ENCODE results near the gene IGSF22. TPM values are rescaled to one million over a fixed set of nuclear protein-coding genes. Genes with fewer than 3 reads are reported as not detected.

Gene IGSF22
- total and polyA plus RNA-seq, 9 donors, result 0.11 to 1.5 (median 1.0) TPM; not detected in 1

GRCh38 chr11:18706330-18707243 lies 19.4 kb downstream of the IGSF22 start:
- peak overlapping the region; percentile 31 to 52 for H3K27ac ChIP-seq
- peak overlapping the region; percentile 71 for H3K4me3 ChIP-seq
- WGBS, 3 donors, result 5 to 18% (median 7%) methylated on average over 34 of the region's 34 CpGs
- TF ChIP-seq EP300 (IDR thresholded peaks at IDR 0.05) (no peak), CTCF (IDR thresholded peaks at IDR 0.05) (no peak), POLR2A (IDR thresholded peaks at IDR 0.05) (no peak)
- H3K27me3 ChIP-seq, result no peaks in the 10 kb centered on the region
- intact Hi-C loops (cut with DNase I), result loop anchor here in 1 of 4 donors (10.0 kb wide), 1 partner anchor 72 kb away; the partner anchor contains the start of gene SPTY2D1
- no peaks in the 10 kb centered on the region for H3K9me3 ChIP-seq
- DNase-seq, result peak; percentile 79 to 85 (median 82)
- H3K36me3 ChIP-seq, result no peaks in the 10 kb centered on the region
- H3K4me1 ChIP-seq (ENCODE audit: insufficient read depth), result peaks cover 9% of the 10 kb centered on the region

GRCh38 chr11:18705651-18706281 lies 20.2 kb downstream of the IGSF22 start:
- WGBS, 3 donors, result 1 to 3% (median 1%) methylated on average over 17 to 46 of the region's 46 CpGs
- intact Hi-C loops (cut with DNase I), result loop anchor here in 1 of 4 donors (10.0 kb wide), 1 partner anchor 71 kb away; the partner anchor contains the start of gene SPTY2D1
- peak overlapping the region in 1 of 2 donors; percentile 31 for H3K27ac ChIP-seq

GRCh38 chr11:18704698-18705097 lies 21.3 kb downstream of the IGSF22 start:
- TF ChIP-seq POLR2A (IDR thresholded peaks at IDR 0.05), result no peak
- no peak for TF ChIP-seq EP300 (IDR thresholded peaks at IDR 0.05)
- no peak for TF ChIP-seq CTCF (IDR thresholded peaks at IDR 0.05)
- intact Hi-C loops (cut with DNase I), result loop anchor here in 1 of 4 donors (10.0 kb wide), 1 partner anchor 70 kb away; the partner anchor contains the start of gene SPTY2D1
- no peaks in the 10 kb centered on the region for H3K9me3 ChIP-seq
- peaks cover 24% of the 10 kb centered on the region for H3K4me1 ChIP-seq (ENCODE audit: insufficient read depth)
- no peak overlapping the region for H3K4me3 ChIP-seq
- DNase-seq, result no peak
- H3K36me3 ChIP-seq, result no peaks in the 10 kb centered on the region
- 21 to 33% (median 32%) methylated on average over 1 of the region's 1 CpG for WGBS, 3 donors
- no peaks in the 10 kb centered on the region for H3K27me3 ChIP-seq
- peak overlapping the region in 1 of 2 donors; percentile 19 for H3K27ac ChIP-seq

More at GRCh38 chr11:18705651-18706281, 20.2 kb downstream of the IGSF22 start:
- no peaks in the 10 kb centered on the region for H3K9me3 ChIP-seq
- DNase-seq, result peak in 4 of 5 donors; percentile 50 to 75 (median 64)
- H3K27me3 ChIP-seq, result no peaks in the 10 kb centered on the region
- no peak for TF ChIP-seq CTCF (IDR thresholded peaks at IDR 0.05)
- no peak for TF ChIP-seq POLR2A (IDR thresholded peaks at IDR 0.05)
- TF ChIP-seq EP300 (IDR thresholded peaks at IDR 0.05), result no peak
- H3K36me3 ChIP-seq, result no peaks in the 10 kb centered on the region
- H3K4me1 ChIP-seq (ENCODE audit: insufficient read depth), result peaks cover 16% of the 10 kb centered on the region
- H3K4me3 ChIP-seq, result peak overlapping the region; percentile 71

GRCh38 chr11:18704045-18704645 lies 21.8 kb downstream of the IGSF22 start:
- Histone ChIP-seq H3K36me3 (no peaks in the 10 kb centered on the region), H3K4me3 (no peak overlapping the region), H3K27me3 (no peaks in the 10 kb centered on the region), H3K9me3 (no peaks in the 10 kb centered on the region), H3K4me1 (ENCODE audit: insufficient read depth) (peaks cover 27% of the 10 kb centered on the region), H3K27ac (peak overlapping the region in 1 of 2 donors; percentile 19)
- intact Hi-C loops (cut with DNase I), result loop anchor here in 1 of 4 donors (10.0 kb wide), 1 partner anchor 69 kb away; the partner anchor contains the start of gene SPTY2D1
- WGBS, 3 donors, result 81 to 88% (median 83%) methylated on average over 5 of the region's 5 CpGs
- no peak for DNase-seq
- TF ChIP-seq EP300 (IDR thresholded peaks at IDR 0.05), result no peak
- TF ChIP-seq CTCF (IDR thresholded peaks at IDR 0.05), result no peak
- TF ChIP-seq POLR2A (IDR thresholded peaks at IDR 0.05), result no peak

Measured in ovary (tissue), 9 donors.